ENCODE results near the gene FHIT. TPM values are rescaled to one million over a fixed set of nuclear protein-coding genes. Genes with fewer than 3 reads are reported as not detected.
A peak's percentile ranks its signal among the peaks of the same experiment; 100 is the strongest.

FHIT gene
- total RNA-seq, 1 donor from 2014 or later = 16.1 TPM

DNA sequence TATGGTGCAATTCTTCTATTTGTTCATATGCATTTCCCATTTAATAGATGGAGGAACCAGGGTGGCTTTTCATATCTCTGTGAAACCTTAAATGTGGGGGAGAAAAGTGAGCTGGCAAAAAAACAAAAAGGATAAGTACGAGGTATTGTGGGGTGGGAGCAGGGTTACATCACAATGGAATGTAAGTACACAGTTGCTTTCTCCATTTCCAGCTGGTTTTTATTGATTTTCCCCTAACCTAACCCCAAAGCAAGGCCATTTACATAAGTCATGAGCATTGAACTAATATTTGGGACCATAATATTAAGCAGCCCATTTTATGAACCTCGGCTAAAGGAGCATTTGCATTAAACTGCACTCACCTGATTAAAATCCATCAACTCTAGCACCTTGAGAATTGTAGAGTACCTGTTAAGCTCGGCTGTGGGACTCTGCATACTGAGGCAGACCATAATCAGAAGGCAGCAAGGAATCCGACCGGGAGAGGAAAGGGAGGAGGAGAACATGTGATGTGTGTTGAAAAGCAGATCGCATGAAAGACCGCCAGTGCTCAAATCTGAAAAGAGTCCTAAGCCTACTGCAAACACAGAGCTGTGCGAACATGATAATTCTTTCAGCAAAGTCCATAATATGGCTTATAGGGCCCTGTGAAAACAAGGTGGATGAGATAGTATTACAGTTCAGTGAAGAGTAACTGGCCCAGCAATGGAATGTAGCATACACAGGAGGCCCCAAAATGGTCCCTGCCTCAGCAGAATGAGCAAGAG, 513.4 kb downstream of the FHIT start:
- Mint-ChIP-seq H3K27ac (peak overlapping the region; percentile 4), H3K4me3 (ENCODE audit: low read depth) (no peak overlapping the region), H3K36me3 (ENCODE audit: insufficient read depth) (no peaks in the 10 kb centered on the region), H3K27me3 (no peaks in the 10 kb centered on the region), H3K9me3 (ENCODE audit: low read depth) (peaks cover 2% of the 10 kb centered on the region), H3K4me1 (ENCODE audit: low read depth) (peaks cover 12% of the 10 kb centered on the region)
- TF ChIP-seq, protein P1, sequence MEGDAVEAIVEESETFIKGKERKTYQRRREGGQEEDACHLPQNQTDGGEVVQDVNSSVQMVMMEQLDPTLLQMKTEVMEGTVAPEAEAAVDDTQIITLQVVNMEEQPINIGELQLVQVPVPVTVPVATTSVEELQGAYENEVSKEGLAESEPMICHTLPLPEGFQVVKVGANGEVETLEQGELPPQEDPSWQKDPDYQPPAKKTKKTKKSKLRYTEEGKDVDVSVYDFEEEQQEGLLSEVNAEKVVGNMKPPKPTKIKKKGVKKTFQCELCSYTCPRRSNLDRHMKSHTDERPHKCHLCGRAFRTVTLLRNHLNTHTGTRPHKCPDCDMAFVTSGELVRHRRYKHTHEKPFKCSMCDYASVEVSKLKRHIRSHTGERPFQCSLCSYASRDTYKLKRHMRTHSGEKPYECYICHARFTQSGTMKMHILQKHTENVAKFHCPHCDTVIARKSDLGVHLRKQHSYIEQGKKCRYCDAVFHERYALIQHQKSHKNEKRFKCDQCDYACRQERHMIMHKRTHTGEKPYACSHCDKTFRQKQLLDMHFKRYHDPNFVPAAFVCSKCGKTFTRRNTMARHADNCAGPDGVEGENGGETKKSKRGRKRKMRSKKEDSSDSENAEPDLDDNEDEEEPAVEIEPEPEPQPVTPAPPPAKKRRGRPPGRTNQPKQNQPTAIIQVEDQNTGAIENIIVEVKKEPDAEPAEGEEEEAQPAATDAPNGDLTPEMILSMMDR (IDR thresholded peaks at IDR 0.05; ENCODE audit: unreplicated experiment) = no peak
- no peak for DNase-seq (ENCODE audit: low spot score, unreplicated experiment)

DNA sequence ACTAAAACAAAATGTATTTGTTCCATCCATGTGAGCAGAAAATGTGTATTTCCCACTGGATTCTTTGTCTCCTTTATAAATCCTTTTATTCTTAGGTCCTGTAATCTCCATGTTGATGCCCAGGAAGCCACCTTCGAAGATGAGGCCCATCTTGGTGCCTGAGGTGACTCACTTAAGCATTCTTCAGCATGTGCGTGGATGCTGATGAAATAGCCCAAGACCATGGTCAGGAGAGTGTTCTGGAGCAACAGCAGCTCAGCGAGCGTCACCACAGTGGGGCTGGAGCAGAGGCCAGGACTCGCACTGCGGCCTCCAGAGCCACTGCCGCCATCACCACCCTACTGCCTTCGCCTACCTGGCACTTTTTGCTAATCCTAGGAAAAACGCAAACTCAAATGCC, 520.9 kb downstream of the FHIT start:
- Mint-ChIP-seq H3K4me1 (ENCODE audit: low read depth) (peaks cover 7% of the 10 kb centered on the region), H3K9me3 (ENCODE audit: low read depth) (peaks cover 14% of the 10 kb centered on the region), H3K27me3 (no peaks in the 10 kb centered on the region), H3K27ac (no peak overlapping the region), H3K36me3 (ENCODE audit: insufficient read depth) (no peaks in the 10 kb centered on the region), H3K4me3 (ENCODE audit: low read depth) (no peak overlapping the region)
- no peak for DNase-seq (ENCODE audit: low spot score, unreplicated experiment)
- TF ChIP-seq, protein P1 (IDR thresholded peaks at IDR 0.05; ENCODE audit: unreplicated experiment) = no peak

DNA sequence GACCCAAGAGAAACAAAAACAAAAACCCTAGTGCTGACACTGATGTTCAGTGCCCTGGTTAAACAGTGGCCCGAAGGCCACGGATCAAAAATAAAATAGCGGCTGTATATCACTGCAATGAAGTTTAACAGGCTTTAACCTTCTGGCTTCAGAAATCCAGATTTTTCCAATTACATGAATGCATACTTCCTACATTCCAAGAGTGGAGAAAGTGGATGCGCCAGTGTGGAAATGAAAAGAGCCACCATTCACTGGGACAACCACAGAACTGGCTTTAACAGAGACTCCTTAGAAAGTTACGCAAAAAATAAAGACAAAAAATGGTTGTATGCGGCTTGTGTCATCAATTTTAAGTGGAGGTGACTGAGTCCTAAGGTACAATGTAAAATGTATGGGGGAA, 522.2 kb downstream of the FHIT start:
- H3K27me3 Mint-ChIP-seq = no peaks in the 10 kb centered on the region
- peaks cover 7% of the 10 kb centered on the region for H3K4me1 Mint-ChIP-seq (ENCODE audit: low read depth)
- H3K27ac Mint-ChIP-seq = no peak overlapping the region

DNA sequence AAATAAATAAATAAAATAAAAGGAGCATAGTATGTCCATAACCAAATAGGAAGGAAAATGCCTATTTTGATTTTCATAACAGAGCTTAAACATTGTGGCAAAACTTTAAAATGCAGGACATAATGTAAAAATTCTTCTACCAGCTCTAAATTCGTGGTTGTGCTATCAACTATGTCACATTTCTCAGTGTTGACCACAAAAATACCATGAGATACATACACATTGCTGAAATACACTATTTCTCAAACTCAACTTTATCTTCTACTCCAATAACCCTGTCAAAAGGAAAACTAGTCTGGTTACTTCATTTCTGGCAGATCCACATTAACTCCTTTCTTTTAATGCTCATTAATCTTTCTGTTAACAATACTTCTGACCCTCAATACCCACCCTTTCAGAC, 523.2 kb downstream of the FHIT start:
- no peak for DNase-seq (ENCODE audit: low spot score, unreplicated experiment)
- no peaks in the 10 kb centered on the region for H3K27me3 Mint-ChIP-seq
- no peaks in the 10 kb centered on the region for H3K36me3 Mint-ChIP-seq (ENCODE audit: insufficient read depth)
- no peak overlapping the region for H3K4me3 Mint-ChIP-seq (ENCODE audit: low read depth)
- H3K27ac Mint-ChIP-seq = no peak overlapping the region
- TF ChIP-seq, protein P1 (IDR thresholded peaks at IDR 0.05; ENCODE audit: unreplicated experiment) = no peak
- H3K9me3 Mint-ChIP-seq (ENCODE audit: low read depth) = peaks cover 14% of the 10 kb centered on the region
- H3K4me1 Mint-ChIP-seq (ENCODE audit: low read depth) = peaks cover 7% of the 10 kb centered on the region

More for the DNA sequence above, 522.2 kb downstream of the FHIT start:
- DNase-seq (ENCODE audit: low spot score, unreplicated experiment) = no peak
- TF ChIP-seq, protein P1 (IDR thresholded peaks at IDR 0.05; ENCODE audit: unreplicated experiment) = no peak
- Mint-ChIP-seq H3K4me3 (ENCODE audit: low read depth) (no peak overlapping the region), H3K9me3 (ENCODE audit: low read depth) (peaks cover 14% of the 10 kb centered on the region), H3K36me3 (ENCODE audit: insufficient read depth) (no peaks in the 10 kb centered on the region)

DNA sequence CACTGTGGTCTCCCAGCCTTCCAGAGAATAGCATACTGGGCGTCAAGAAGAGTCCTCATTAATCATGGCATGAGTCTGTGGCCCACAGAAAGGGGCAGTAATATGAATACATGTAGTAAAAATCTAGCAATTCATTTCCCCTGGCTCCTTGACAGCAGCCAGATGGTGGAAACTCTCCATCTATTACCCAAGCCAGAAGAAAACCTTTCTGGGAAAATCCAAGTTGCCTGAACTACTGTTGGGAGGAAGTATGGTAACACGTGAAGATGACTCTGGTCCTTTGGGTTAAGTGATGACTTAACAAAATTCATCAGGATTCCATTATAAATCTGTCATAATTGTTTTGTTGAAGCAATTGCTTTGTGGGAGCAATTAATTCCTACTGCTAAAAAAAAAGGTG, 530.5 kb downstream of the FHIT start:
- no peak for DNase-seq (ENCODE audit: low spot score, unreplicated experiment)
- Mint-ChIP-seq H3K9me3 (ENCODE audit: low read depth) (no peaks in the 10 kb centered on the region), H3K27ac (no peak overlapping the region), H3K4me3 (ENCODE audit: low read depth) (no peak overlapping the region), H3K36me3 (ENCODE audit: insufficient read depth) (no peaks in the 10 kb centered on the region), H3K27me3 (no peaks in the 10 kb centered on the region), H3K4me1 (ENCODE audit: low read depth) (no peaks in the 10 kb centered on the region)
- TF ChIP-seq, protein P1 (IDR thresholded peaks at IDR 0.05; ENCODE audit: unreplicated experiment) = no peak
